Stromal cell of bone marrow (primary cell): ENCODE measurements around the gene ASB9.
"Not testable (repeated sequence)": the region's sequence is repeated elsewhere in the genome, so short reads cannot be mapped to it uniquely, and the experiment has no call there.

Experiments used
- DNase-seq: peaks from one replicate; pipeline ENCODE4 v3.0.0-alpha.2; 2012; ENCODE audit warnings: low read depth

Gene ASB9

GRCh38 chrX:15269618-15270521, at the start of gene ASB9:
Gene ASB9 (minus strand): TSS chrX:15270083. CDS start chrX:15269874, 209 bp downstream.
- no peak for DNase-seq

GRCh38 chrX:15319075-15319474, 49.2 kb upstream of the ASB9 start:
- no peak for DNase-seq

- no peak for DNase-seq
These were observed 45.6 kb upstream of the ASB9 start, which contains the start of gene ASB11 for GRCh38 chrX:15315509-15315908. Gene ASB11 (minus strand): TSS chrX:15315640. CDS start chrX:15315605, 35 bp downstream.

GRCh38 chrX:15314472-15314871, 44.6 kb upstream of the ASB9 start:
- no peak for DNase-seq

GRCh38 chrX:15311119-15311518, 41.2 kb upstream of the ASB9 start:
- no peak for DNase-seq

GRCh38 chrX:15310117-15310516, 40.2 kb upstream of the ASB9 start:
- no peak for DNase-seq

- not testable (repeated sequence) for DNase-seq
These were observed 36.0 kb upstream of the ASB9 start for GRCh38 chrX:15305899-15306298.

- DNase-seq: peak; percentile 29
These were observed 32.0 kb upstream of the ASB9 start for GRCh38 chrX:15301924-15302323.

GRCh38 chrX:15299941-15300851, 30.3 kb upstream of the ASB9 start:
- DNase-seq: no peak

GRCh38 chrX:15298780-15299179, 28.9 kb upstream of the ASB9 start:
- no peak for DNase-seq

GRCh38 chrX:15298201-15298600, 28.3 kb upstream of the ASB9 start:
- DNase-seq: no peak

- no peak for DNase-seq
These were observed 23.6 kb upstream of the ASB9 start for GRCh38 chrX:15293451-15293850.

- DNase-seq: no peak
These were observed 23.0 kb upstream of the ASB9 start for GRCh38 chrX:15292861-15293260.

GRCh38 chrX:15277604-15278003, 7.7 kb upstream of the ASB9 start:
- no peak for DNase-seq

GRCh38 chrX:15274946-15275345, 5.1 kb upstream of the ASB9 start:
- DNase-seq: no peak

- not testable (repeated sequence) for DNase-seq
These were observed 3.4 kb upstream of the ASB9 start for GRCh38 chrX:15273275-15273674.

- DNase-seq: no peak
These were observed 1.9 kb upstream of the ASB9 start for GRCh38 chrX:15271757-15272156.

GRCh38 chrX:15269120-15269519, 763 bp downstream of the ASB9 start:
- DNase-seq: no peak

- DNase-seq: no peak
These were observed 15.0 kb downstream of the ASB9 start for GRCh38 chrX:15254852-15255251.

GRCh38 chrX:15245896-15246295, 24.0 kb downstream of the ASB9 start:
- DNase-seq: no peak

GRCh38 chrX:15244421-15244820, 25.5 kb downstream of the ASB9 start:
- no peak for DNase-seq

GRCh38 chrX:15242899-15243555, 26.9 kb downstream of the ASB9 start:
- DNase-seq: peak; percentile 37
